ENCODE results near the gene PGAP6. TPM values are rescaled to one million over a fixed set of nuclear protein-coding genes. Genes with fewer than 3 reads are reported as not detected.
A peak's percentile ranks its signal among the peaks of the same experiment; 100 is the strongest.
"Not testable (repeated sequence)": the region's sequence is repeated elsewhere in the genome, so short reads cannot be mapped to it uniquely, and the experiment has no call there.

The PGAP6 gene
- total RNA-seq, 1 donor from 2014 or later, result 36.3 TPM

DNA sequence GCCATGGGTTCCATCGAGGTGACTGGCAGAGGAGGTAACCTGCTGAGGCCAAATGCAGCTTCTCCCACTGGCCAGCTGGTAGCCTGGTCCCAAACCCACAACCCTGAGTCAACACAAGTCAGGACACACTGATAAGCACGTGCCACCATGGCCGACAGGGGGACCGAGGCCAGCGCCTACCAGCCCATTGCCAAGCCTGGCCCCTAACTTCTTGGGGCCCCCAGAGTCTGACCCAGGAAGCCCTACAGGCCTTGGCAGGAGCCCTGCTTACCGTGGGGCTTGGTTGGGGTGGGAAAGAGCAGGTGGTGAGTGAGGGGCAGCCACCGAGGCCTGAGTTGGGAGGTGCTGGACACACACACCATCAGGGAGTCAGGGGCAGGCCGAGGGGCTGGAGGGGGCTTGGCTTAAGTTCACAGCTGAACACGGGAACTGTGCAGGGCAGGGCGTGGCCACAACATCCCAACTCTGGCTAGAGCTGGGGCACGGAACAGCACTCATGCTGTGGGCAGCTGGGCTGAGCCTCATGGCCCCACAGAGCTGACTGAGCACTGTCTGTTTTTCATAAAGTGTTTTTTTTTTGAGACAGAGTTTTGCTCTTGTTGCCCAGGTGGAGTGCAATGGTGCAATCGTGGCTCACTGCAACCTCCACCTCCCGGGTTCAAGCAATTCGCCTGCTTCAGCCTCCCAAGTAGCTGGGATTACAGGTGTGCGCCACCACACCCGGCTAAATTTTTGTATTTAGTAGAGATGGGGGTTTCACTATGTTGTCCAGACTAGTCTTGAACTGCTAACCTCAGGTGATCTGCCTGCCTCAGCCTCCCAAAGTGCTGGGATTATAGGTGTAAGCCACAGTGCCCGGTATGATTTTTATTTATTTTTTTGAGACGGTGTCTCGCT lies 16.9 kb downstream of the PGAP6 start:
- Mint-ChIP-seq H3K9me3 (no peaks in the 10 kb centered on the region), H3K36me3 (ENCODE audit: low read depth) (peaks cover 4% of the 10 kb centered on the region), H3K4me3 (no peak overlapping the region), H3K27me3 (ENCODE audit: insufficient read depth) (peaks cover 1% of the 10 kb centered on the region), H3K4me1 (ENCODE audit: low read depth) (peaks cover 6% of the 10 kb centered on the region), H3K27ac (no peak overlapping the region)
- intact Hi-C loops (cut with micrococcal nuclease), result loop anchor here (5.0 kb wide), 1 partner anchor 183 kb away; the partner anchor contains the start of gene HBQ1
- DNase-seq (ENCODE audit: low spot score), result no peak

DNA sequence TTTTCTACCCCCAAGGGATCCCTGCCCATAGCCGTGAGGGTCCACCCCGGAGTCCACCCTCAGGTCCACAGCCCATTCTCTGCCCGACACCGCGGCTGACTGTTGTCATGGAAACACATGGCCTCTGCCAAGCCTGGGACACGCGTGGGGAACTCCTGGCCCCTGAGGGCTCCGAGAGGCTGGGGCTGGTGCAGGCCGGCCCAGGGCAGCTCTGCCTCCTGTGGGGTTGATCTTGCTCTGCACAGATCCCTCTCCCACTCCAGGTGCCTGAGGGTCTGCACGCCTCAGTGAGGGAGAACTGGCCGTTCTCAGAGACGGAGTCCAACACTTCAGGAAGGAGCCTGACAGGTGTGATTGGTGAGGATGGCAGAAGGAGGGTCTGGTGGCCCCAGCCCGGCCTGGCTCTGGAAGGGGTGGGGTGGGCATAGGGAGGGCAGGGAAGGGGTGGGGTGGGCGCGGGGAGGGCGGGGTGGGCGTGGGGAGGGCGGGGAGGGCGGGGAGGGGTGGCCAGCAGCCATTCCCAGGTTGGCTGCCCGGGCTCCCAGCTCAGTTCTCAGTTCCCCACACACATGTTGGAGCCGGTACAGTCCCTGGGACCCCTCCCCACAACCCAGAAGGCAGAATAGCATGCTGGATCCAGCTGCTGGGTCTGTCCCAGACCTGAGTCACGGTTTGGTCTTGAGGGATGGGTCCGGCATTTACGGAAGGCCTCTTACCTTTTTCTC lies 17.9 kb downstream of the PGAP6 start:
- Mint-ChIP-seq H3K4me1 (ENCODE audit: low read depth) (peaks cover 6% of the 10 kb centered on the region), H3K27me3 (ENCODE audit: insufficient read depth) (peaks cover 1% of the 10 kb centered on the region), H3K9me3 (no peaks in the 10 kb centered on the region), H3K36me3 (ENCODE audit: low read depth) (peaks cover 4% of the 10 kb centered on the region), H3K27ac (no peak overlapping the region), H3K4me3 (no peak overlapping the region)
- no peak for DNase-seq (ENCODE audit: low spot score)
- intact Hi-C loops (cut with micrococcal nuclease), result loop anchor here (5.0 kb wide), 1 partner anchor 182 kb away; the partner anchor contains the start of gene HBQ1

DNA sequence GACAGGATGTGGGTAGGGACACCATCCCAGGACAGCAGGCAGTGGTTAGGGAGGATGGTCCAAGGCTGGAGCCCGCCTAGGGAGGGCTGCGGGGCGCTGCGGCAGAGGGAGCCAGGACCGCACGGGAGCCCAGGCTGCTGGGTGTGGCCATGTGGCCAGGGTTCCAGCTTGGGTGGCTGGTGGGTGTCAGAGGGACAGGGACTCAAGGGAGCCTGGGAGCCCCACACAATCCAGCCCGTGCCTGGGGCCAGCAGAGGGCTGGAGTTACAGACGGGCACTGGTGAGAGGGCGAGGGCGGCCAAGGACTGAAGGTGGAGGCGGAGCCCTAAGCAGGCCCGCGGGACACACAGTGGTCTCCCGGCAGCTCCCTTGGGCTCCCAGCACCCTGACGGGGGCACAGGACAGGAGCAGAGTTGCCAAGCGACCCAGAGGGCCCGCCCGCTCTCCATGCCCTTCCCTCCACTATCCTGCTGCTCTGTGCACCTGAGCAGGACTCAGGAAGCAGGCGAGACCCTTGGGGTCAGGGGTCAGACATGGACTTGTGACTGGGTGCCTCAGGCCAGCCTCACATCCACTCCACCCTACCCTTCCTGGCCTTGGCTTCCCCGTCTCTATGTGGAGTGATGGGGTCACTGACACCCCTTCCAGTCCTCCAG lies 18.5 kb downstream of the PGAP6 start:
- intact Hi-C loops (cut with micrococcal nuclease), result loop anchor here (5.0 kb wide), 1 partner anchor 181 kb away; the partner anchor contains the start of gene HBQ1
- H3K4me3 Mint-ChIP-seq, result no peak overlapping the region
- no peak for DNase-seq (ENCODE audit: low spot score)
- peaks cover 1% of the 10 kb centered on the region for H3K27me3 Mint-ChIP-seq (ENCODE audit: insufficient read depth)
- no peak overlapping the region for H3K27ac Mint-ChIP-seq
- peaks cover 6% of the 10 kb centered on the region for H3K4me1 Mint-ChIP-seq (ENCODE audit: low read depth)
- peaks cover 4% of the 10 kb centered on the region for H3K36me3 Mint-ChIP-seq (ENCODE audit: low read depth)
- no peaks in the 10 kb centered on the region for H3K9me3 Mint-ChIP-seq

DNA sequence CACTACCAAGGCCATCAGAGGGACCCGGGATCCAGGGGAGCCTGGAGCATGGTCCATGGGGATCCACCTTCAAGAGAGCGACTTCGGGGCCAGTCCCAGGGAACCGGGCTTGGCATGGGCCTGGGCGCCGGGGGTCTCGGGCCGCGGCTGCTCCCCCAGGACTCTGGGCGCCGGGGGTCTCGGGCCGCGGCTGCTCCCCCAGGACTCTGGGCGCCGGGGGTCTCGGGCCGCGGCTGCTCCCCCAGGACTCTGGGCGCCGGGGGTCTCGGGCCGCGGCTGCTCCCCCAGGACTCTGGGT lies 19.1 kb downstream of the PGAP6 start:
- intact Hi-C loops (cut with micrococcal nuclease), result loop anchor here (1.0 to 5.0 kb wide), 4 partner anchors 180 to 297 kb away; partner anchors contain the start of gene HBQ1
- not testable (repeated sequence) for H3K27ac Mint-ChIP-seq; H3K4me1 Mint-ChIP-seq (ENCODE audit: low read depth); H3K36me3 Mint-ChIP-seq (ENCODE audit: low read depth); H3K27me3 Mint-ChIP-seq (ENCODE audit: insufficient read depth); H3K9me3 Mint-ChIP-seq; H3K4me3 Mint-ChIP-seq; DNase-seq (ENCODE audit: low spot score)

DNA sequence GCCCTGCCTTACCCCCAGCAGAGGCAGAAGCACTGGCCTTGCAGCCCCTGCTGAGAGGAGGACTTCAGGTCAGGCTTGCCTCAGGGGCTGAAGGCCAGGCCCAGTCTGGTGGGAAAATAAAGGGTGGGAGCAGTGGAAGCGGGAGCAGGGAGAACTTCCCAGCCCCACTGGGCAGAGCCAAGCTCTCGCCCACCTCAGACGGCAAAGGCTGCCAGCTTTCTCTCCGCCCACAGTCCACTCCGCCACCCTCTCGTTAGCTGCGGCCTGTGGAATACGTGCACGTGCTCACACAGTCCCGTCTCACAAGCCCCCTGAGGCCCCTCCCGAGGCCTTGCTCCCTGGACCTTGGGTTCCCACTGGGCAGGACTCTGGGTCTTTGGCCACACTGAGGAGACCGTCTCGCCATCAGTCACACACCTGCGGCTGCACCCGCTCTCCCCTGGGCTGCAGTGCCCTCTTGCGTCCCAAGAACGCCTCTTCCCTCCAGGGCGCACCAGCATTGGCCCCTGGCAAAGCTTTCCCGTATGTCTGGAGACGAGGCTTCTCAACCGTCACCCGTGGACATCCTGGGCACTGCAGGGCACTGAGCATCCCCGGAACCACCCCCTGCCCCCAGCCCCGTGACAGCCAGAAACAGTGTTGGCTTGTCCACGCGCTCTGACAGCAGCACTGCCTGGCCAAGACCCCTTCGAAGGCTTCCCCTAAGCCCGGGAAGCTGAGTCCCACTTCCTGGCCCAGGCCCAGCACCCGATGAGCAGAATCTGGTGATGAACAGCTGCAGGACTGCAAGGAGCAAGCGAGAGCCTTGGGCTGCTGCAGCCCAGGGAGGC lies 19.7 kb downstream of the PGAP6 start:
- peaks cover 1% of the 10 kb centered on the region for H3K27me3 Mint-ChIP-seq (ENCODE audit: insufficient read depth)
- no peaks in the 10 kb centered on the region for H3K9me3 Mint-ChIP-seq
- peaks cover 6% of the 10 kb centered on the region for H3K4me1 Mint-ChIP-seq (ENCODE audit: low read depth)
- peak; percentile 60 for DNase-seq (ENCODE audit: low spot score)
- no peak overlapping the region for H3K4me3 Mint-ChIP-seq
- H3K36me3 Mint-ChIP-seq (ENCODE audit: low read depth), result peaks cover 3% of the 10 kb centered on the region
- H3K27ac Mint-ChIP-seq, result no peak overlapping the region
- intact Hi-C loops (cut with micrococcal nuclease), result loop anchor here (1.0 to 5.0 kb wide), 4 partner anchors 180 to 297 kb away; partner anchors contain the start of gene HBQ1

DNA sequence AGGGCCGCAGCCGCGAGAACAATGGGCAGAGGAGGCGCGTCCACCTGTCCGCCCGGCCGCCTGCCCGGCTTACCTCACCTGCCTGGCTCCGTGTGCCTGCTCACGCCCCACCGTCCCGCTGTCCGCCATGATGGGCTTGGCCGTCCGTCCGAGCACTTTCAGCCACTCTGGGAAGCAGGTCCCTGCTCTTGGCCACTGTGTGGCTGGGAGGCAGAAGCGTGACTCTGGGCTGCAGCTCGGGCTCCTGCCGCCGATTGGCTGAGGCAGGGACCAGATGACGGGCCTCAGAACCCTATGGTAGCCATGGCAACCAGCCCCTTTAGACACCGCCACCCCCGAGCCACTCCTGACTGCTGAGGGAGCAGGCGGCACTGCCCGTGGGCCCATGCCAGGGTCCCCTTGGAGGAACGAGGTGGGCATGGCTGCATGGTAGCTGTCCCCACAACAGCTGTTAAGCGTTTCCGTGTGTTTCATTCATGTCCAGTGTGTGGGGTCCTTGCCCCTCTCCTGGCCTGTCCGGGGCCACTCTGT lies 20.4 kb downstream of the PGAP6 start:
- Mint-ChIP-seq H3K27me3 (ENCODE audit: insufficient read depth) (peaks cover 1% of the 10 kb centered on the region), H3K4me3 (no peak overlapping the region), H3K9me3 (no peaks in the 10 kb centered on the region), H3K36me3 (ENCODE audit: low read depth) (no peaks in the 10 kb centered on the region), H3K4me1 (ENCODE audit: low read depth) (peaks cover 6% of the 10 kb centered on the region), H3K27ac (no peak overlapping the region)
- no peak for DNase-seq (ENCODE audit: low spot score)
- intact Hi-C loops (cut with micrococcal nuclease), result loop anchor here (5.0 kb wide), 1 partner anchor 179 kb away; the partner anchor contains the start of gene HBQ1

DNA sequence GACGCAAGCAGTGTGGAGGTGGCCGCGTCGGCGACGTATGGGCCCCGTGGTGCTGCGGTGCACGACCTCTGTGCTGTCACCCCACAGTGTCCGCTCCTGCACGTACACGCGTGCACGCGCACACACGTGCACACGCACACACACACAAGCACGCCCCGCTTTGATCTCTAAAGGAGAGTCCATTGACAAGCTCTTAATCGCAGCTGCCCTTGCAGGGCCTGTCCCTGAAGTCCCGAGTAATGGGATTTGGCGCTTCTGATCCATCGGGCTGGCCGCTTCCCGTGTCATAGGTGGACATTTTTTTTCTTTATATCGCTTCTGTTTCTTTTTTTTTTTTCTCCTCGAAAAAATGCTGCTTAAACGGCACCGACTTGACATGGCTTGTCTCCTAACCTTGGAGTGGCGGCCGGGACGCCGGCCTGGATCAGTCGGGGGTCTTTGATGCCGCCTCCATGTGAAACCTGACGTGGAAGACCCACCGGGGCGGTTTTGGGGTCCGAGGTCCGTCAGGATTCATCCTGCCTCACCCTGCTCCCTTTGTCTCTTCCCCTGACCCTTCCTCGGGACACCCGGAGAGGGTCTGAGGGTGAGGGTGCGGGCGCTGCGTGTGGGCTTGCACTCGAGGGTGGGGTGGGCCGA lies 21.0 kb downstream of the PGAP6 start:
- no peak overlapping the region for H3K27ac Mint-ChIP-seq
- no peaks in the 10 kb centered on the region for H3K36me3 Mint-ChIP-seq (ENCODE audit: low read depth)
- no peak overlapping the region for H3K4me3 Mint-ChIP-seq
- peaks cover 6% of the 10 kb centered on the region for H3K4me1 Mint-ChIP-seq (ENCODE audit: low read depth)
- DNase-seq (ENCODE audit: low spot score), result no peak
- H3K27me3 Mint-ChIP-seq (ENCODE audit: insufficient read depth), result peaks cover 1% of the 10 kb centered on the region
- no peaks in the 10 kb centered on the region for H3K9me3 Mint-ChIP-seq
- intact Hi-C loops (cut with micrococcal nuclease), result loop anchor here (5.0 kb wide), 1 partner anchor 179 kb away; the partner anchor contains the start of gene HBQ1

DNA sequence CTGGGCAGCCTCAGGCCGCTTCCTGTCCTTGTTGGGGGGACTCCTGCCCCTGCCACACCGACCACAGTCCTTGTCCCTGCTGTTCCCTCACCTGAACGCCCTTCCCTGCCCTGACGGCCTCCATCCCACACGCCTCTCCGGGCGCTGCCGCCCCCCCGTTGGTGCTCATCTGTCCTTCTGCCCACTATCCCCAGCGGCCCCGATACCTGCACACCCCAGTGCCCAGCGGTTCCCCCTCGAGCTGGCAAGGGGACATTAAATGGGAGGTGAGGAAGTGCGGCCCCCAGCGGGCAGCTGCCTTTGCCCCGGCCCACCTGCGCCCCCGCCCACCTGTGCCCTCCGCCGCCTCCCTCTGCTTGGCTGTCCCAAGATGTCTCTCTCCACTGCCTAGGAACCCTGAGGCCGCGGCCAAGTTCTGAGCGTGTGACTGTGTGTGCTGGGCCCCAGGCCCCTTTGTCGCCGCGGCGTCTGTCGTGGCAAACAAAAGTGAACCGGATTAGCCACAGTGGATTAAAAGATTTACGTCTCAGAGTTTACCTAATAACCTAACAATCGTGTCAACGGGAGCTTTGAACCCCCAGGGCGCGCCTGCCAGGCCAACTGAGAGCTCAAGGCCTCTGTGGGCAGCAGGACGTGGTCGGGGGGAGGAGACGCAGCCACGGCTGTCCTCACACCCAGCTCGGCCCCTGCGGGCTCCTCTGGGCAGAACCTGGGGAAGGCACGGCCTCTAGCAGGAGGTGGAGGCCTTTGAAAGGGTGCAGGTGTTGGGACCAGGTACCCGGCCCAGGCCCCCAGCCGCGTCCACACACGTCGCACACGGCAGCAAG lies 21.7 kb downstream of the PGAP6 start:
- no peak overlapping the region for H3K4me3 Mint-ChIP-seq
- H3K4me1 Mint-ChIP-seq (ENCODE audit: low read depth), result peaks cover 6% of the 10 kb centered on the region
- H3K9me3 Mint-ChIP-seq, result no peaks in the 10 kb centered on the region
- H3K27me3 Mint-ChIP-seq (ENCODE audit: insufficient read depth), result peaks cover 1% of the 10 kb centered on the region
- DNase-seq (ENCODE audit: low spot score), result no peak
- H3K36me3 Mint-ChIP-seq (ENCODE audit: low read depth), result no peaks in the 10 kb centered on the region
- H3K27ac Mint-ChIP-seq, result no peak overlapping the region
- intact Hi-C loops (cut with micrococcal nuclease), result loop anchor here (5.0 kb wide), 1 partner anchor 178 kb away; the partner anchor contains the start of gene HBQ1

DNA sequence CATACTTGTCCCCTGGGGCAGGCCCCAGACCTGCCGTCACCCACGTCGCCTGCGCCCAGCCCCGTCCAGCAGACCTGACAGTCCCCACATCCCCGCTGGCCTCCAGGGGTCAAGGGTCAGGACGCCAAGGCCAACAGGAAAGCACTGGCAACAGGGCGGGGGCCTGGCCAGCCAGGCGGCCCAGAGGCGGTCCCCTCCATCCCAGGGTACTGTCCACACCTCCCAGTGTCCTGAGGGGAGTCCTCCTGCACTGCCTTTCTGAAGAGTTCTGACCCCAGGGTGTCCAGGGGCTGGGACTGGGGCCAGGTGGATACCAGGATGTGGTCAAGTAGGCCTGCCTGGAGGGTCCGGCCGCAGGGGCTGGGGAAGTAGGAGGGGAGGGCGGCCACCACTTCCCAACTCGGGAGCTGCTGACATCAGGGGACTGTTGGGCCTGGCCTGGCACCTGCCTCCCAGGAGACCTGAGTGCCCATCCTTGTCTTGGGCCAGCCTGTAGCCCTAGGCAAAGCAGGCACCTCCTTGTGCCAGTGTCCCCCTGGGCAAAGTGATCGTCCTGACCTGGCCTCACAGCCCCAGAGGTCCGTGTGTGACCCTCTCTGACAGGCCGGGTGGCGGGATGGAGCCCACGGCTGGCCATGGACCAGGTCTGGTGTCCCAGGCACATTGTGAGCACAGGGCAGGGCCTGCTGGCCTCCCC lies 22.6 kb downstream of the PGAP6 start:
- intact Hi-C loops (cut with micrococcal nuclease), result no loop called here
- H3K27me3 Mint-ChIP-seq (ENCODE audit: insufficient read depth), result peaks cover 4% of the 10 kb centered on the region
- no peak for DNase-seq (ENCODE audit: low spot score)
- no peak overlapping the region for H3K27ac Mint-ChIP-seq
- H3K4me1 Mint-ChIP-seq (ENCODE audit: low read depth), result peaks cover 6% of the 10 kb centered on the region
- H3K9me3 Mint-ChIP-seq, result no peaks in the 10 kb centered on the region
- no peak overlapping the region for H3K4me3 Mint-ChIP-seq
- no peaks in the 10 kb centered on the region for H3K36me3 Mint-ChIP-seq (ENCODE audit: low read depth)

DNA sequence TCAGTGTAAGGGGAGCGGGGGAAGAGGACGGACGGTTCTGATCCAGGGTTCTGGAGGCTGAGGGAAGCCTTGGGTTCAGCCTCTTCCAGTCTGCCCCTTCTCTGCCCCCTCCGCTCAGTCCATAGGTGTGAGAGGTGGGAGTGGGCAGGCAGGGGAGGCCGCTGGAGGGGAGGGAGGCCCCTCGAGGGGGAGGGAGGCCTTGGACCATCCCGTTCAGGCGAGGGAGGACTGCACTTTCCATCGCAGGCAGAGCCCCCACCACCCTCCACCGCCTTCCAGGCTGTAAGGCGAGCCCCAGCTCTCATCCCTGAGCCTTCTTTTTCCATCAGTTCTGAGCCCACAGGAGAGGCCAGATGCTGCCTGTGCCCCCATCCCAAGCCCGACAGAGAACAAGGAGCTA lies 25.0 kb downstream of the PGAP6 start:
- Mint-ChIP-seq H3K4me3 (no peak overlapping the region), H3K36me3 (ENCODE audit: low read depth) (no peaks in the 10 kb centered on the region), H3K27me3 (ENCODE audit: insufficient read depth) (peaks cover 5% of the 10 kb centered on the region), H3K4me1 (ENCODE audit: low read depth) (no peaks in the 10 kb centered on the region), H3K9me3 (no peaks in the 10 kb centered on the region), H3K27ac (no peak overlapping the region)
- intact Hi-C loops (cut with micrococcal nuclease), result no loop called here
- no peak for DNase-seq (ENCODE audit: low spot score)

All from activated T-helper 1 cell treated with anti-CD3 and anti-CD28 coated beads, Interleukin-12 subunit alpha, Interleukin-12 subunit beta, Interleukin-2, Interleukin-4 antibody, amounts not matched to agents 30 ng/mL and 10 ng/mL and 1 ng/mL, durations not matched to agents 14 hours and 24 hours and 36 hours (primary cell).